OCI-LY1 (cell line): ENCODE measurements around the gene KCNE2.

Experiments
- H2AFZ ChIP-seq: fragments of 200-600 bp; sonication (generic), shearing (Covaris generic); 2 replicates; pipeline ENCODE4 v1.6.0; 2014; ENCODE audit warnings: antibody characterized with exemption, mild to moderate bottlenecking, low read length
- H3F3A ChIP-seq: fragments of 200-600 bp; sonication (generic), shearing (Covaris generic); 2 replicates; pipeline ENCODE4 v1.6.0; 2014; ENCODE audit warnings: mild to moderate bottlenecking, antibody characterized with exemption, low read length, moderate library complexity; ENCODE audit not compliant: insufficient read depth
- H3K27ac ChIP-seq: fragments of 200-600 bp; sonication (generic); 2 replicates; pipeline ENCODE4 v1.5.1; 2014; ENCODE audit warnings: low read length, mixed run types, mild to moderate bottlenecking, low read depth; ENCODE audit not compliant: poor library complexity, severe bottlenecking
- H3K27me3 ChIP-seq: fragments of 200-600 bp; sonication (generic); 2 replicates; pipeline ENCODE4 v1.6.0; 2014; ENCODE audit warnings: antibody characterized with exemption, mild to moderate bottlenecking, low read length, moderate library complexity; ENCODE audit not compliant: insufficient read depth
- H3K36me3 ChIP-seq: fragments of 200-600 bp; sonication (generic); 2 replicates; pipeline ENCODE4 v1.6.1; 2014; ENCODE audit warnings: mild to moderate bottlenecking, antibody characterized with exemption, low read length, moderate library complexity, mixed read lengths; ENCODE audit not compliant: insufficient read depth
- H3K4me1 ChIP-seq: fragments of 200-600 bp; sonication (generic); 2 replicates; pipeline ENCODE4 v1.5.1; 2014; ENCODE audit warnings: mild to moderate bottlenecking, low read length, moderate library complexity; ENCODE audit not compliant: insufficient read depth, severe bottlenecking
- H3K4me2 ChIP-seq: fragments of 200-600 bp; sonication (generic), shearing (Covaris generic); 2 replicates; pipeline ENCODE4 v1.6.1; 2014; ENCODE audit warnings: low read length
- H3K4me3 ChIP-seq: fragments of 200-600 bp; sonication (generic); 2 replicates; pipeline ENCODE4 v1.5.1; 2014; ENCODE audit warnings: low read length, low read depth, mild to moderate bottlenecking, mixed read lengths; ENCODE audit not compliant: poor library complexity, severe bottlenecking
- H3K79me2 ChIP-seq: fragments of 200-600 bp; shearing (Covaris generic); 2 replicates; pipeline ENCODE4 v1.6.1; 2016; ENCODE audit warnings: mixed run types, low read length, mixed read lengths; ENCODE audit not compliant: insufficient read depth
- H3K9ac ChIP-seq: fragments of 200-600 bp; sonication (generic), shearing (Covaris generic); 2 replicates; pipeline ENCODE4 v1.6.1; 2014; ENCODE audit warnings: mild to moderate bottlenecking, low read length, mixed read lengths
- H3K9me2 ChIP-seq: fragments of 200-600 bp; sonication (generic), shearing (Covaris generic); 2 replicates; pipeline ENCODE4 v1.6.1; 2014; ENCODE audit warnings: low read depth, mild to moderate bottlenecking, low read length, mixed read lengths
- H3K9me3 ChIP-seq: fragments of 200-600 bp; shearing (Covaris generic); 2 replicates; pipeline ENCODE4 v1.6.1; 2014; ENCODE audit warnings: low read length, mixed read lengths
- H4K20me1 ChIP-seq: fragments of 200-600 bp; sonication (generic), shearing (Covaris generic); 2 replicates; pipeline ENCODE4 v1.6.0; 2016; ENCODE audit warnings: mild to moderate bottlenecking, low read length; ENCODE audit not compliant: insufficient read depth
- CTCF ChIP-seq: fragments of 200-600 bp; sonication (generic), shearing (Covaris generic); IDR thresholded peaks from 2 replicates; pipeline ENCODE4 v1.5.1; 2017; ENCODE audit warnings: mild to moderate bottlenecking, antibody characterized with exemption, low read length, moderate library complexity, mixed read lengths
- EZH2 ChIP-seq: fragments of 200-600 bp; sonication (generic), shearing (Covaris generic); IDR thresholded peaks from 2 replicates; pipeline ENCODE4 v1.8.0; 2017; ENCODE audit warnings: borderline replicate concordance, mixed run types, mild to moderate bottlenecking, antibody characterized with exemption, low read length, moderate library complexity, mixed read lengths

The KCNE2 gene

GRCh38 chr21:34348890-34349519, 14.8 kb upstream of the KCNE2 start:
- Histone ChIP-seq H3K36me3 (no peaks in the 10 kb centered on the region), H3K9me2 (no peaks in the 10 kb centered on the region), H3K9ac (no peak overlapping the region), H3K4me2 (no peak overlapping the region), H3K27me3 (peaks cover 7% of the 10 kb centered on the region), H4K20me1 (no peaks in the 10 kb centered on the region), H3K9me3 (no peaks in the 10 kb centered on the region), H3K27ac (no peak overlapping the region), H3K4me1 (peaks cover 5% of the 10 kb centered on the region), H2AFZ (no peak overlapping the region), H3K4me3 (no peak overlapping the region), H3K79me2 (no peaks in the 10 kb centered on the region), H3F3A (no peaks in the 10 kb centered on the region)
- TF ChIP-seq EZH2, result no peak
- TF ChIP-seq CTCF, result no peak

- Histone ChIP-seq H4K20me1 (no peaks in the 10 kb centered on the region), H3K9me3 (no peaks in the 10 kb centered on the region), H3K27ac (no peak overlapping the region), H2AFZ (no peak overlapping the region), H3K9ac (no peak overlapping the region), H3K79me2 (no peaks in the 10 kb centered on the region), H3K36me3 (no peaks in the 10 kb centered on the region), H3K9me2 (no peaks in the 10 kb centered on the region), H3F3A (no peaks in the 10 kb centered on the region), H3K4me2 (no peak overlapping the region), H3K4me1 (peaks cover 5% of the 10 kb centered on the region), H3K27me3 (no peaks in the 10 kb centered on the region; the same call in 1 of the 2 replicates), H3K4me3 (no peak overlapping the region)
- TF ChIP-seq CTCF (peak; percentile 87), EZH2 (no peak)
Observed at GRCh38 chr21:34351786-34352241, 12.0 kb upstream of the KCNE2 start.

- TF ChIP-seq CTCF (no peak), EZH2 (no peak)
- Histone ChIP-seq H3K9ac (no peak overlapping the region), H2AFZ (no peak overlapping the region), H3K4me1 (peaks cover 5% of the 10 kb centered on the region), H3K9me2 (no peaks in the 10 kb centered on the region), H3K9me3 (no peaks in the 10 kb centered on the region), H3K4me2 (no peak overlapping the region), H4K20me1 (no peaks in the 10 kb centered on the region), H3K27me3 (no peaks in the 10 kb centered on the region; the same call in 1 of the 2 replicates), H3K36me3 (no peaks in the 10 kb centered on the region), H3K79me2 (no peaks in the 10 kb centered on the region), H3K4me3 (no peak overlapping the region), H3K27ac (no peak overlapping the region), H3F3A (no peaks in the 10 kb centered on the region)
Observed at GRCh38 chr21:34352556-34352955, 11.2 kb upstream of the KCNE2 start.
